ENCODE measurements around the gene IL34.

DNA sequence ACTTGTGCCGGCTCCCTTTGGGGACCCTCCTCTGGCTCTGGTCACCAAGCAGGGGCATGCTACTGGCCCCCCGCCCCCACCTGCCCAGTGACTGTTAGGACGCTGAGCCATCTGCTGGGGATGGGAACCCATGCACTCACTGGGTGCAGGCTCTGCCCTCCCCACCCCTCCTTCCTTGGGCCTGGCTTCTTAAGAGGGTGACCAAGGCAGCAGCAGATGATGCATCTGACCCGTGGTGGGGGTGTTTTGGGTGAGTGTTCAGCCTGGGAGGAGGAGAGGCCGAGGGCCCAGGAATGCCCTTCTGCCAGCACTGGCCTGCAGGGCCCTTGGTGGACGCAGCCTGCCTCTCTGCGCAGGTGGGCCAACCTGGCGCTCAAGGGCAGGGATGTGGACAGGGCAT, 58.7 kb downstream of the IL34 start:
- TF ChIP-seq SP1 (IDR thresholded peaks at IDR 0.05) (no peak), SUZ12 (IDR thresholded peaks at IDR 0.05) (no peak), FOXM1 (IDR thresholded peaks at IDR 0.05; ENCODE audit: borderline replicate concordance) (no peak)
- TF ChIP-seq, protein P1, sequence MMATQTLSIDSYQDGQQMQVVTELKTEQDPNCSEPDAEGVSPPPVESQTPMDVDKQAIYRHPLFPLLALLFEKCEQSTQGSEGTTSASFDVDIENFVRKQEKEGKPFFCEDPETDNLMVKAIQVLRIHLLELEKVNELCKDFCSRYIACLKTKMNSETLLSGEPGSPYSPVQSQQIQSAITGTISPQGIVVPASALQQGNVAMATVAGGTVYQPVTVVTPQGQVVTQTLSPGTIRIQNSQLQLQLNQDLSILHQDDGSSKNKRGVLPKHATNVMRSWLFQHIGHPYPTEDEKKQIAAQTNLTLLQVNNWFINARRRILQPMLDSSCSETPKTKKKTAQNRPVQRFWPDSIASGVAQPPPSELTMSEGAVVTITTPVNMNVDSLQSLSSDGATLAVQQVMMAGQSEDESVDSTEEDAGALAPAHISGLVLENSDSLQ (IDR thresholded peaks at IDR 0.05) = no peak
